Activated T-cell treated with anti-CD3 and anti-CD28 coated beads for 48 hours (primary cell): ENCODE measurements around the gene DTNB.
"Not testable (repeated sequence)": the region's sequence is repeated elsewhere in the genome, so short reads cannot be mapped to it uniquely, and the experiment has no call there.

Experiments
- DNase-seq: peaks from one replicate; pipeline ENCODE4 v3.0.0-alpha.2; 2020; ENCODE audit warnings: low read depth

The DTNB gene

DNA sequence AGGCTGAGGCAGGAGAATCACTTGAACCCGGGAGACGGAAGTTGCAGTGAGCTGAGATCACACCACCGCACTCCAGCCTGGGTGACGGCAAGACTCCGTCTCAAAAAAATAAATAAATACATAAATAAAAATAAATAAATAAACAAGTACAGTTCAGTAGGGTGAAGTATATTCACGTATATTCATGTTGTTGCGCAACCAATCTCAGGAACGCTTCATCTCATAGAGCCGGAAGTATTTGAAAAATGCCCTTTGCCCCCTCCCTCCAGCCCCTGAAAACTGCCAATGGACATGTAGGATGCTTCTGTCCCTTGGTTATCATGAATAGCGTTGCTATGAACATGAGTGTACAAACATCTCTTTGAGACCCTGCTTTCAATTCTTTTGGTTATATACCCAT is 132.0 kb downstream of the DTNB start:
- no peak for DNase-seq

DNA sequence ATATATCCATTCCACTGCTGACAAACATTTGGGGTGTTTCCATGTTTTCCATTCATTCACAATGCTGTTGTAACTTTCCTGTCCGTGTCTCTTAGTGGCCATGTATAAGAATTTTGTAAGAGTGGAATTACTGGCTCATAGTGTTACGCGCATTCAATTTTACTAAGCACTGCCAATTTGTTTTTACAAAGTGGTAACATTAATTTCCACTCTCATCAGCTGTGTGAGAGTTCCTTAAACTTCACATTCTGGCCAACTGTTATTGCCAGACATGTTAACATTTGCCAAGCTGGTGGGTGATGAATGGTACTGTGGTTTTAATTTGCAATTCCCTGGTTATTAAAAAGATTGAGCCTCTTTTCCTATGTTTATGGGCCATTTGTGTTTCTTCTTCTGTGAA is 134.2 kb downstream of the DTNB start:
- DNase-seq, result no peak

DNA sequence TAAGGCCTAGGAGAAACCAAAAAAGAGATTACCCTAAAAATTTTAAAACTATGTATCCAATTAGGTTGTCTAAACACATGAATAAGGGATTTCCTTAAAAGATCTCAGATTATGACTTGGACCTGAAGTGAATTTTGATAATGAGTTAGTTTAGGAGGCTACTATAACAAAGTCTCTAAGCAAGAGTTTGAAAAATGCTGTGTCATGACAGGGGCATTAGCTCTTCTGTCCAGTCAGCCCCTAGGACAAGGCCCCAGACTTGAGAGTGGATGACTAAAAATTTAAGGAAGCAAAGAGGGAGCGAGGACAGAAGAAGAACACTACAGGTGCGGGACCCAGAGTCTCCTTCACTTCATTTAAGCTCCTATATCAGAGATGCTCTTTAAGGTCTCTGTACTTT is 135.9 kb downstream of the DTNB start:
- DNase-seq, result no peak

DNA sequence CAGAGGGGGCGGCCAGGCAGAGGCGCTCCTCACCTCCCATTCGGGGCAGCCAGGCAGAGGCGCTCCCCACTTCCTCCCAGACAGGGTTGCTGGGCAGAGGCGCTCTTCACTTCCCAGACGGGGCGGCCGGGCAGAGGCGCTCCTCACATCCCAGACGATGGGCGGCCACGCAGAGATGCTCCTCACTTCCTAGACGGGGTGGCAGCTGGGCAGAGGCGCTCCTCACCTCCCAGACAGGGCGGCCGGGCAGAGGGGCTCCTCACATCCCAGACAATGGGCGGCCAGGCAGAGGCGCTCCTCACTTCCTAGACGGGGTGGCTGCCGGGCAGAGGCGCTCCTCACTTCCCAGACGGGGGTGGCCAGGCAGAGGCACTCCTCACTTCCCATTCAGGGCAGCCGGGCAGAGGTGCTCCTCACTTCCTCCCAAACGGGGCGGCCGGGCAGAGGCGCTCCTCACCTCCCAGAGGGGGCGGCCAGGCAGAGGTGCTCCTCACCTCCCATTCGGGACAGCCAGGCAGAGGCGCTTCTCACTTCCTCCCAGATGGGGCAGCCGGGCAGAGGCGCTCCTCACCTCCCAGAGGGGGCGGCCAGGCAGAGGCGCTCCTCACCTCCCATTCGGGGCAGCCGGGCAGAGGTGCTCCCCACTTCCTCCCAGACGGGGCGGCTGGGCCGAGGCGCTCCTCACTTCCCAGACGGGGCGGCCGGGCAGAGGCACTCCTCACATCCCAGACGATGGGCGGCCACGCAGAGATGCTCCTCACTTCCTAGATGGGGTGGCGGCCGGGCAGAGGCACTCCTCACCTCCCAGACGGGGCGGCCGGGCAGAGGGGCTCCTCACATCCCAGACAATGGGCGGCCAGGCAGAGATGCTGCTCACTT is 137.7 kb downstream of the DTNB start:
- not testable (repeated sequence) for DNase-seq

DNA sequence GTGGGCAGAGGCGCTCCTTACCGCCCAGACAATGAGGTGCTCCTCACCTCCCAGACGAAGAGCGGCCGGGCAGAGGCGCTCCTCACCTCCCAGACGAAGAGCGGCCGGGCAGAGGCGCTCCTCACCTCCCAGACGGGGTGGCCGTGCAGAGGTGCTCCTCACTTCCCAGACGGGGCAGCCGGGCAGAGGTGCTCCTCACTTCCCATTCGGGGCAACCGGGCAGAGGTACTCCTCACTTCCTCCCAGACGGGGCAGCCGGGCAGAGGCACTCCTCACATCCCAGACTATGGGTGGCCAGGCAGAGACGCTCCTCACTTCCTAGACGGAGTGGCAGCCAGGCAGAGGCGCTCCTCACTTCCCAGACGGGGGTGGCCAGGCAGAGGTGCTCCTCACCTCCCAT is 138.4 kb downstream of the DTNB start:
- not testable (repeated sequence) for DNase-seq

DNA sequence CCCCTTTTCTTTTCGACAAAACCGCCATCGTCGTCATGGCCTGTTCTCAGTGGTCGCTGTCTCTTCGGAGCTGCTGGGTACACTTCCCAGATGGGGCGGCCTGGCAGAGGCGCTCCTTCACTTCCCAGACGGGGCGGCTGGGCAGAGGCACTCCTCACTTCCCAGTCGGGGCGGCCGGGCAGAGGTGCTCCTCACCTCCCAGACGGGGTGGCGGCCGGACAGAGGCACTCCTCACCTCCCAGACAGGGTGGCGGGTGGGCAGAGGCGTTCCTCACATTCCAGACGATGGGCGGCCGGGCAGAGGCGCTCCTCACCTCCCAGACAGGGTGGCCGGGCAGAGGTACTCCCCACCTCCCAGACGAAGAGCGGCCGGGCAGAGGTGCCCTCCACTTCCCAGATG is 138.9 kb downstream of the DTNB start:
- DNase-seq, result no peak

DNA sequence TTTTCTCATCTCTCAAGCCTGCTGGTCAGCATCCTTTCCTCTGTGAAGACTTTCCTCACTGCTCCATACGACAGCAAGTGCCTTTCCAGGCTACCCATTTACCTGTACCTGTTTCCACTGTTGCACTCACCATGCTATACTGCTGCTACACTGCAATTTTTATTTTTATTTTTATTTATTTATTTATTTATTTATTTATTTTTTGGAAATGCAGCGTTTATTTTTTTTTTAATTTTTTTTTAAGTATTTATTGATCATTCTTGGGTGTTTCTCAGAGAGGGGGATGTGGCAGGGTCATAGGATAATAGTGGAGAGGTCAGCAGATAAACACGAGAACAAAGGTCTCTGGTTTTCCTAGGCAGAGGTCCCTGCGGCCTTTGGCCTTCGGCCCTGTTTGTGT is 139.6 kb downstream of the DTNB start:
- not testable (repeated sequence) for DNase-seq

DNA sequence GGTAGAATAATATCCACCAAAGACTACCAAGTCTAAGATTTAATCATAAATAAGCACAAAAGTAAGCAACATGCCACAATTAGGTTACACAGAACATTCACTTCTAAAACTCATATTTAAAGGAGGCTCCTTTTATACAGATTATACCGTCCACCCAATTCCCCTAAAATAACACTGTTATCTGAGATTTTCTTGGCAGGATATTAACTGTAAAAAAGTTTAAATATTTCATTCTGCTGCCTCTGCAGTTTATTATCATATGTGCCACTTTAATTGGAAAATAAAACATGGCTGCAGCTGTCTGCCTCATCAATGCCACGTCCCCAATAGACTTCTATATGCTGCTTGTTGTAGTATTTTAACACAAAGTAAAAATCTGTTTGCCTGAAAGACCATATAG is 140.9 kb downstream of the DTNB start:
- no peak for DNase-seq

DNA sequence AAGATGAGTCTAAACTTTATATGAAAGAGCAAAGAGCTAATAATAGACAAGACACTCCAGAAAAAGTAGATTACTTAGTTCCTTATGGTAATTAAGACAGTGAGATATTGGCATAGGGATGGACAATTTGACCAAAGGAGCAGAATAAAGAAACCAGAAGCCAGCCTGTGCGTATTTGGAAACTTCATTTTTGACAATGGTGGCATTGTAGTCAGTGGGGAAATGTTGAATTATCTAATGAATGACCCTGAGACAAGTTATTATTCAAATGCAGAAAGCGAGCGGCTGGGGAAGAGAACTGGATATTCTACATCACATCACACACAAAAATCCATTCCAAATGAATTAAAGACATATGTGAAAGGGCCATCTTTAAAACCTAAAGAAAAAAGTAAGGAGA is 144.3 kb downstream of the DTNB start:
- DNase-seq, result no peak

DNA sequence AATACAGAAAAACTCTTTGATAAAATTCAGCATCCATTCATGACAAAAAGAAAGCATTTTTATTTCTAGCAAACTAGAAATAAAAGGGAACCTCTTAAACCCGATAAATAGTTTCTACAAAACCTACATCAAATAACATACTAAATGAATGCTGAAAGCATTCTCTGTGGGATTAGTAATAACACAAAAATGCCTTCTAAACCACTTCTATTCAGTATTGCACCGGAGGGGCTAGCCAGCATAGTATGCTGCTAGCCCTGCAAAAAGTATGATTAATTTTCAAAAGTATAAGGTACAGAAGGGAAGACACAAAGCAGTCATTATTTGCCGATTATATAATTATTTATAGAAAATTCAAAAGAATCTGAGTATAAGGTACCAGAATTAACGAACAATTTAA is 145.2 kb downstream of the DTNB start:
- DNase-seq, result no peak

DNA sequence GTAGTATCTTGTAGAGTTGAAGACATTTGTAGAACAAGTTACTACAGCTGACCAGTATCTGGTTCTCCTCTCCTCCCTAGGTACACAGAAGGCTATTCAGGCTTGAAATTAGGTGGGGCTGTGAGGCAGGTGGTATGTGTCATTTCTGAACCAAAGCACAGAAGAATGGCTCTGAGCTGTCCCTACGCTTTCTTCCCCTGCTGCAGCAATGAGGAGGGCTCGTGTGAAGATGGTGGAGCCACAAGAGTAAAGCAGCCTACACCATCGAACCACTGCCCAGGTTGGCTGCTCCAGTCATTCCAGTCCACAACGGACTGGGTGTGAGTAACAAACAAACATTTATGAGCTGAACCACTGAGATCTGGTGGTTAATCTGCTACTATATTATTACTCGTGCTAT is 148.9 kb downstream of the DTNB start:
- DNase-seq, result no peak

DNA sequence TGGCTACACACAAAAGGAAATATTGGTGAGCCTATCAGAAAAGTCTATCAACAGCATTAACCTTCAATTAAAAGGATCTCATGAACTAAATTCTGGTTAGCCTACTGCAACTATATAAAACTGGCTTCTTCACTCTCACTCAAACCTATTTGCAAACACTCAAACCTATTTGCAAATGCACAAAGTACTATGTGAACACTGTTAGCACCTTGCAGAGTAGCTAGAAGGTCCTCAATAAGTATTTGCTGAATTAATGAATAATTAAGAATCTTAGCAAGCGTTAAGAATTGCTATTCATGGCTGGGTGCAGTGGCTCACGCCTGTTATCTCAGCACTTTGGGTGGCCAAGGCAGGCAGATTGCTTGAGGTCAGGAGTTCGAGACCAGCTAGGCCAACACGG is 150.3 kb downstream of the DTNB start:
- no peak for DNase-seq

DNA sequence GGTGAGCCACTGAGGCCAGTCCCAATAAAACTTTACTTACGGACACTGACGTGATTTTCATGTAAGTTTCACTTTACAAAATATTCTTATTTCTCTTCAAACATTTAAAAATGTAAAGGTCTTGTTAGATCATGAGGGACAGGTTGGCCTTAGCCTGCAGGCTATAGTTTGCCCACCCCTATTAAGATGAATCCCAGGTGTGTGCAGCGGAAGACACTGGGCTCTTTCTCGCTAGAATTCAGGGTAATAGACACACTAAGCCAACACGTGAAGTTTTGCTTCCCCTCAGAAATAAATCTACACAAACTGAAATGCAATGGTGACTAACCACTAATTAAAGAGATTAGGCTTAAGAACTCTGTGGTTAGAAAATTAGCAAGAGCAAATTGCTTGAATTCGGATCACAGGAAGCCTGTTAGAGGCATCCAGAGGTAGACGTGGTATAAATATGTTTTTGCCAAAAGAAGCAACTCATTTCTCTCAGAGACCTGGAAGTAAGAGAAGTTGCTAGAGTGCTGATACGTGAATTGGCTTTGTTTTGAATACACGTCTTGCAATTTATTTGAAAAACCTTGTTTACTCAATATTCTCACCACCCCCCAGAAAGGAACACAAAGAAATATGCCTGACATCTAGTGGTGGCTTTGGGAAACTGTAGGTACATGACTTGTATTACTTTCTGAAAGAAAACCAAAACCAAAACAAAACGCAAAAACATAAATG is 151.6 kb downstream of the DTNB start:
- no peak for DNase-seq

DNA sequence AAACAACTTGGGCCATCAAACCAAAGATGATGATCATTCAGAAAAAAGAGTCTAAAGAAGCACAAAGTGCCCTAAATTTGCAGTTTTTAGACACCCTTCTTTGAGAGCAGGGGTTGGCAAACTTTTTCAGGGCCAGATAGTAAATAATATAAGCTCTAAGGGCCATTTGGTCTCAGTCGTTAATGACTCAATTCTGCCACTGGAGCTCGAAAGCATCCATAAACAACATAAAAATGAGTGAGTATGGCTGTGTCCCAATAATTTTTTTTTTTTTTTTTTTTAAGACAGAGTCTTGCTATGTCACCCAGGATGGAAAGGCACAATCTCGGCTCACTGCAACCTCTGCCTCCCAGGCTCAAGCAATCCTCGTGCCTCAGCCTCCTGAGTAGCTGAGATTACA is 152.3 kb downstream of the DTNB start:
- DNase-seq, result no peak

DNA sequence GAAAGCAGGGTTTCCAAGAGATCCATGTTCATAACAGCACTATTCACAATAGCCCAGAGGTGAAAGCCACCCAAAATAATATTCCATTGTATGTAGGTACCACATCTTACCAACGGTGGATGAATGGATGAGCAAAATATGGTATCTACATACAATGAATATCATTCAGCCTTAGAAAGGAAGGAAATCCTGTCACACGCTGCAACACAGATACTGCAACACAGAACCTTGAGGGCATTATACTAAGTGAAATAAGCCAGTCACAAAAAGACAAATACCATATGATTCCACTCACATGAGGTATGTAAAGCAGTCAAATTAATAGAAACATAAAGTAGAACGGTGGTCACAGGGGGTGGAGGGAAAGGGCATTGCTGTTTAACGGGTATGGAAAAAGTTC is 155.7 kb downstream of the DTNB start:
- DNase-seq, result no peak

DNA sequence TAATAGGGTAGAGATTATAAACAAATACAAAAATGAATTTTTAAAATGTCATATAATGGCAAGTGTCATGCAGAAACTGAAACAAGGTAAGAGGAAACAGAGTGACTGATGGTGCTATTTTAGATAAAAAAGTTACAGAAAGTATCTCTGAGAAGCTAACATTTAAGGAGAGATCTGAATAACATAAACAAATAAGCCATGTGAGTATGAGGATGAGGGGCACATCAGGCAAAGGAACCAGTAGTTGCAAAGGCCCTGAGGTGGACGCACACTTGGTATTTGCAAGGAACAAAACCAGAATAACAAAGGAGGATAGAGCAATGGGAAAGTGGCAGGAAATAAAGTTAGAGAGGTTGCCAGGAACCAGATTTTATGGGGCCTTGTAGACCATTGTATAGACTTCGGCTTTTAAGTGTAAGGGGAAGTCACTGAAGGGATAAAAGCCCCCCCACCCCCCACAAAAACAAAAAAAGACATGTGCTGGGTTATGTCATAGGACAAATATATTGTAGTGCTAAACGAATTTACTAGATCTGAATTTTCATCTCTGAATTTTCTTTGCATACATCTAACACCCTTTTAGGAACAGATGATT is 159.2 kb downstream of the DTNB start:
- no peak for DNase-seq

DNA sequence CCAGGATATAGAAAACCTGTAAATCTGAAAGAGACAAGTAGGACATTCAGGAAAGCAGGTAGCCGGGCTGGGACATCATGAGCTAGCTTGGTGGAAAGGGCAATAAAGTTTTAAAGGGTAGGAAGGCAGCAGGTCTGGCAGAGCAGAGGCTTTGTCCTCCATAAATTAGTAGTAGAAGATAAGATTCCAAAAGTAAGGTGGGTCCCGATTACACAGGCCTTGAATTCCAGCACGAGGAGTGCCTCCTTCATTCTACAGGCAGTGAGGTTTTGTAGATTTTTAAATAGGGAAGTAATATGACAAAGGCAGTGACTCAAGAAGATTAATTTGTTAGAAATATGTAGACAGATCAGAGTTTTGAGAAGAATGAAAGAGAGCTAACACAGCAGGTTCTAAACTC is 160.7 kb downstream of the DTNB start:
- DNase-seq, result no peak

DNA sequence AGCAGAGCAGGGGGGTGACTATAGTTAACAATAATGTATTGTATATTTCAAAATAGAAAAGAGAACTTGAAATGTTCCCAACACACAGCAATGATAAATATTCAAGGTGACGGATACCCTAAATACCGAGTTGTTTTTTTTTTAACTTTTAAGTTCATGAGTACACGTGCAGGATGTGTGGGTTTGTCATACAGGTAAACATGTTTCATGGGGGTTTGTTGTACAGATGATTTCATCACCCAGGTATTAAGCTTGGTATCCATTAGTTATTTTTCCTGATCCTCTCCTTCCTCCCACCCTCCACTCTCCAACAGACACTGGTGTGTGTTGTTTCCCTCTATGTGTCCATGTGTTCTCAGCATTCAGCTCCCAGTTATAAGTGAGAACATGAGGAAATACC is 167.2 kb downstream of the DTNB start:
- DNase-seq, result no peak

DNA sequence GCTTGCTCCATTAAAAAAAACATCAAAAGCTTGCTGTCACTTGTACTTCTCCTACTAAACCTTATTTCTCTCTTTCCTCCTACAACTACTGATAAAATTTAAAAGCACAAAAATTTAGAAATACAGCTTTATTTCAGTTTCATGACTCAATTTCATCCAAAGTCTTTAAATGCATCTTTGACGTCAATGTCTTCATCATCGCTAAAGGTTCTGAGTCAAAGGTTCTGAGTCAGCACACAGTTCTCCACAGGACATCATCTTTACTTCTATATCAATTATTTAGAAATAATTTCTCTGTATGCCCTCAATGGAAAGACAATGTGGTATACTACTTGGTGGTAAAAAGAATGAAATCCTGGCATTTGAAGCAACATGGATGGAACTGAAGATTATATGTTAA is 167.8 kb downstream of the DTNB start:
- no peak for DNase-seq

DNA sequence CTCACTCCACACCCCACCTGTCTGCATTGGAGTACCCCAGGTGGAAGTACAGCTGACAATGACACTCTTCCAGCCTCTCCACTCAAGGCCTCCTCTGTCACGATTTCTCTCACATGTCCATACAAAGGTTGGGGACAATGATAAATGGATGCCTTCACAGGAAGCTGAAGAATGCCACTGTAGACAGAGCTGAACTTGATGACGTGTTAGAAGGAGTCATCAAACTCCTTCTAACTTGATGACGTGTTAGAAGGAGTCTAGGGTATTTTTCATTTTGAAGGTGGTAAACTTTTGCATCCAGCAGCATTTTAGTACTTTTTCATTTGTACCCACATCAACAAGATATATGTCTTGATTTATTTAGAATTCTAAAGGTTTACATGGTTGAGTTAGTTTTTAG is 168.2 kb downstream of the DTNB start:
- DNase-seq, result no peak

DNA sequence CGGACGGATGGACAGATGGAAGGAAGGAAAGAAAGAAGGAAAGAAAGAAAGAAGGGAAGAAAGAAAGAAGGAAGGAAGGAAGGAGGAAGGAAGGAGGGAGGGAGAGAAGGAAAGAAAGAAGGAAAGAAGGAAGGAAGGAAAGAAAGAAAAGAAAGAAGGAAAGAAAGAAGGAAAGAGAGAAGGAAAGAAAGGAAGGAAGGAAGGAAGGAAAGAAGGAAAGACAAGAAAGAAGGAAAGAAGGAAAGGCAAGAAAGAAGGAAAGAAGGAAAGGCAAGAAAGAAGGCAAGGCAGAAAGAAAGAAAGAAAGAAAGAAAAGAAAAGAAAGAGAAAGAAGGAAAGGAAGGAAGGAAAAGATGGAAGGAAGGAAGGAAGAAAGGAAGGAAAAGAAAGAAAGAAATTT is 169.1 kb downstream of the DTNB start:
- no peak for DNase-seq

DNA sequence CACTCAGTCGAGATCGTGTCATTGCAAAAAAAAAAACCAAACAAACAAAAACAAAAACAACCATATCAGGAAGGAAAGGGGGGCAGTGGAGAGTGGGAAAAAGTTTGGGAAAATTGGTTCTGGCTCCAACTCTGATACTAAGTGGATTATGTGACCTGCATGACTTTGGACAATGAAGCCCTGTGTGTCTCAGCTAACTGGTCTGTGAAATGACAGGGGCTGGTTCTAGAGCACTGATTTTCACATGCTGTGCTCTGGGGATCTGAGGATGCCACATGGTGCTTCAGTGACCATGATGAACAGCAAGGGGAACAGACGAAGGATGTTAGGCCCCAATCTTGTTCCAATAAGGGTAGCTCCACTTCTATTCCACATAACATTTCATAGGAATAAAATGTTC is 174.2 kb downstream of the DTNB start:
- no peak for DNase-seq

DNA sequence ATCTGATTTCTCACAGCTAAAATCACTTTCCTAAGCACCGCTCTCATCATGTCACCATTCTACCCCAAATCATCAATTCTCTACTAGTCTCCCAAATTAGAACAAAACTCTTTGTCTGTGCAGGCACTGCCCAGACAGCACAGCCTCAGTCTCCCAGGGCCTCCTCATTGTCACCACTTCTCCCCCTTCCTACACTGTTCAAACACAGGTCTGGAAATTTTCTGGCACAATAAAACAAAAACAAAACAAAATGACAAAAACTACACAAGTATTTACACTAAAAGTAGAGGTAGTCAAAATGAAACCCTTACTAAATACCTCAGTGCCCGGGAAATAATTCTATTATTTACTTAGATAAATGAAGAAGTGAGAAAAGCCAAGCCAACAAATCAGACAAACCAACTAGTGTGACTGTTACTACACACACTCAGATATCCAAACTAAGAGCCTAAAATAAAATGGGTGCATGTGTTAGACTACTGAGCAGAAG is 175.4 kb downstream of the DTNB start:
- no peak for DNase-seq
